Measurements from ENCODE around the gene TXNL4B. TPM values are rescaled to one million over a fixed set of nuclear protein-coding genes. Genes with fewer than 3 reads are reported as not detected.

Gene TXNL4B
- total and polyA plus RNA-seq, 4 donors, result 5.0 to 11.6 (median 7.5) TPM

DNA sequence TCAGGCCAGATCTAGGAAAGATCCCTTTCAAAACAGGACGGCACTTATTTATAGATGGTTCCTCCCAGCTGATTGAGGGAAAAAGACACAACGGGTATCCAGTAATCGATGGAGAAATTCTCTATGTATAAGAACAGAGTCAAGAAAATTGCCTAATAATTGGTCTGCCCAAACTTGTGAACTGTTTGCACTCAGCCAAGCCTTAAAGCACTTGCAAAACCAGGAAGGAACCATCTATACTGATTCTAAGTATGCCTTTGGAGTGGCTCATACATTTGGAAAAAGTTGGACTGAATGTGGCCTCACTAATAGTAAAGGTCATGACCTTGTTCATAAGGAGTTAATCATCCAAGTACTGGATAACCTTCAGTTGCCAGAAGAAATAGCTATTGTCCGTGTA is 24.5 kb downstream of the TXNL4B start:
- Histone ChIP-seq H3K9me3 (ENCODE audit: control insufficient read depth in 4 of 4, low read length in 3 of 4) (no peaks in the 10 kb centered on the region), H3K27ac (ENCODE audit: low read depth in 1 of 2, low read length in 2 of 2) (no peak overlapping the region), H3K9ac (ENCODE audit: low read depth in 1 of 2, low read length in 2 of 2) (no peak overlapping the region), H3K27me3 (ENCODE audit: control insufficient read depth in 4 of 4, insufficient read depth in 4 of 4, low read length in 3 of 4) (no peaks in the 10 kb centered on the region), H3K36me3 (ENCODE audit: control insufficient read depth in 4 of 4, insufficient read depth in 3 of 4, low read depth in 1 of 4, low read length in 3 of 4) (peaks cover 0 to 29% (median 16%) of the 10 kb centered on the region in 4 donors), H3K4me3 (ENCODE audit: low read depth in 1 of 3, low read length in 3 of 3) (no peak overlapping the region), H3K4me1 (ENCODE audit: control insufficient read depth in 4 of 4, insufficient read depth in 4 of 4, low read length in 3 of 4) (peaks cover 0 to 24% (median 15%) of the 10 kb centered on the region in 4 donors)
- no peak for DNase-seq (ENCODE audit: low spot score)
- 63% methylated on average over 4 of the region's 4 CpGs for WGBS
- TF ChIP-seq ATF3 (IDR thresholded peaks at IDR 0.05), result no peak
- TF ChIP-seq, protein P1, sequence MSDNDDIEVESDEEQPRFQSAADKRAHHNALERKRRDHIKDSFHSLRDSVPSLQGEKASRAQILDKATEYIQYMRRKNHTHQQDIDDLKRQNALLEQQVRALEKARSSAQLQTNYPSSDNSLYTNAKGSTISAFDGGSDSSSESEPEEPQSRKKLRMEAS (IDR thresholded peaks at IDR 0.05), result no peak
- TF ChIP-seq HNF4A (conservative IDR thresholded peaks at IDR 0.05), result no peak
- no peak for TF ChIP-seq JUND (IDR thresholded peaks at IDR 0.05)
- no peak for TF ChIP-seq HNF4G (IDR thresholded peaks at IDR 0.05)
- TF ChIP-seq RXRA (IDR thresholded peaks at IDR 0.05), result no peak
- no peak for TF ChIP-seq GABPA (IDR thresholded peaks at IDR 0.05 in 1 of 2, conservative IDR thresholded peaks at IDR 0.05 in 1 of 2)
- TF ChIP-seq, protein P2, sequence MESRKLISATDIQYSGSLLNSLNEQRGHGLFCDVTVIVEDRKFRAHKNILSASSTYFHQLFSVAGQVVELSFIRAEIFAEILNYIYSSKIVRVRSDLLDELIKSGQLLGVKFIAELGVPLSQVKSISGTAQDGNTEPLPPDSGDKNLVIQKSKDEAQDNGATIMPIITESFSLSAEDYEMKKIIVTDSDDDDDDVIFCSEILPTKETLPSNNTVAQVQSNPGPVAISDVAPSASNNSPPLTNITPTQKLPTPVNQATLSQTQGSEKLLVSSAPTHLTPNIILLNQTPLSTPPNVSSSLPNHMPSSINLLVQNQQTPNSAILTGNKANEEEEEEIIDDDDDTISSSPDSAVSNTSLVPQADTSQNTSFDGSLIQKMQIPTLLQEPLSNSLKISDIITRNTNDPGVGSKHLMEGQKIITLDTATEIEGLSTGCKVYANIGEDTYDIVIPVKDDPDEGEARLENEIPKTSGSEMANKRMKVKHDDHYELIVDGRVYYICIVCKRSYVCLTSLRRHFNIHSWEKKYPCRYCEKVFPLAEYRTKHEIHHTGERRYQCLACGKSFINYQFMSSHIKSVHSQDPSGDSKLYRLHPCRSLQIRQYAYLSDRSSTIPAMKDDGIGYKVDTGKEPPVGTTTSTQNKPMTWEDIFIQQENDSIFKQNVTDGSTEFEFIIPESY (IDR thresholded peaks at IDR 0.05), result no peak
- no peak for TF ChIP-seq FOXA2 (IDR thresholded peaks at IDR 0.05)
- TF ChIP-seq EGR1 (IDR thresholded peaks at IDR 0.05; ENCODE audit: low read depth in 2 of 2), result no peak
- no peak for TF ChIP-seq FOXA1 (IDR thresholded peaks at IDR 0.05)
- TF ChIP-seq CTCF (IDR thresholded peaks at IDR 0.05; ENCODE audit: low read depth, low read length, missing input control), result no peak
- no peak for TF ChIP-seq RAD21 (IDR thresholded peaks at IDR 0.05)
- TF ChIP-seq, protein P3, sequence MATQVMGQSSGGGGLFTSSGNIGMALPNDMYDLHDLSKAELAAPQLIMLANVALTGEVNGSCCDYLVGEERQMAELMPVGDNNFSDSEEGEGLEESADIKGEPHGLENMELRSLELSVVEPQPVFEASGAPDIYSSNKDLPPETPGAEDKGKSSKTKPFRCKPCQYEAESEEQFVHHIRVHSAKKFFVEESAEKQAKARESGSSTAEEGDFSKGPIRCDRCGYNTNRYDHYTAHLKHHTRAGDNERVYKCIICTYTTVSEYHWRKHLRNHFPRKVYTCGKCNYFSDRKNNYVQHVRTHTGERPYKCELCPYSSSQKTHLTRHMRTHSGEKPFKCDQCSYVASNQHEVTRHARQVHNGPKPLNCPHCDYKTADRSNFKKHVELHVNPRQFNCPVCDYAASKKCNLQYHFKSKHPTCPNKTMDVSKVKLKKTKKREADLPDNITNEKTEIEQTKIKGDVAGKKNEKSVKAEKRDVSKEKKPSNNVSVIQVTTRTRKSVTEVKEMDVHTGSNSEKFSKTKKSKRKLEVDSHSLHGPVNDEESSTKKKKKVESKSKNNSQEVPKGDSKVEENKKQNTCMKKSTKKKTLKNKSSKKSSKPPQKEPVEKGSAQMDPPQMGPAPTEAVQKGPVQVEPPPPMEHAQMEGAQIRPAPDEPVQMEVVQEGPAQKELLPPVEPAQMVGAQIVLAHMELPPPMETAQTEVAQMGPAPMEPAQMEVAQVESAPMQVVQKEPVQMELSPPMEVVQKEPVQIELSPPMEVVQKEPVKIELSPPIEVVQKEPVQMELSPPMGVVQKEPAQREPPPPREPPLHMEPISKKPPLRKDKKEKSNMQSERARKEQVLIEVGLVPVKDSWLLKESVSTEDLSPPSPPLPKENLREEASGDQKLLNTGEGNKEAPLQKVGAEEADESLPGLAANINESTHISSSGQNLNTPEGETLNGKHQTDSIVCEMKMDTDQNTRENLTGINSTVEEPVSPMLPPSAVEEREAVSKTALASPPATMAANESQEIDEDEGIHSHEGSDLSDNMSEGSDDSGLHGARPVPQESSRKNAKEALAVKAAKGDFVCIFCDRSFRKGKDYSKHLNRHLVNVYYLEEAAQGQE (IDR thresholded peaks at IDR 0.05), result no peak
- no peak for TF ChIP-seq YY1 (IDR thresholded peaks at IDR 0.05)
- TF ChIP-seq NR2F2 (IDR thresholded peaks at IDR 0.05), result no peak

GRCh38 chr16:72066747-72067146 is 26.7 kb downstream of the TXNL4B start:
- peak overlapping the region in 1 of 2 donors; percentile 16 for H3K27ac ChIP-seq (ENCODE audit: low read depth in 1 of 2, low read length in 2 of 2)
- WGBS, result 10% methylated on average over 1 of the region's 1 CpG
- H3K4me3 ChIP-seq (ENCODE audit: low read depth in 1 of 3, low read length in 3 of 3), result no peak overlapping the region
- TF ChIP-seq SP1 (IDR thresholded peaks at IDR 0.05) (no peak), RAD21 (IDR thresholded peaks at IDR 0.05) (peak; percentile 83 to 86), CTCF (IDR thresholded peaks at IDR 0.05; ENCODE audit: low read depth, low read length, missing input control) (peak; percentile 61)
- DNase-seq (ENCODE audit: low spot score), result no peak
- no peaks in the 10 kb centered on the region for H3K27me3 ChIP-seq (ENCODE audit: control insufficient read depth in 4 of 4, insufficient read depth in 4 of 4, low read length in 3 of 4)
- no peak overlapping the region for H3K9ac ChIP-seq (ENCODE audit: low read depth in 1 of 2, low read length in 2 of 2)
- peaks cover 1 to 28% (median 15%) of the 10 kb centered on the region in 4 donors for H3K4me1 ChIP-seq (ENCODE audit: control insufficient read depth in 4 of 4, insufficient read depth in 4 of 4, low read length in 3 of 4)
- no peaks in the 10 kb centered on the region for H3K9me3 ChIP-seq (ENCODE audit: control insufficient read depth in 4 of 4, low read length in 3 of 4)
- peaks cover 0 to 24% (median 8%) of the 10 kb centered on the region in 4 donors for H3K36me3 ChIP-seq (ENCODE audit: control insufficient read depth in 4 of 4, insufficient read depth in 3 of 4, low read depth in 1 of 4, low read length in 3 of 4)
